HepG2 (cell line): ENCODE results near the gene PSMC2. TPM values are rescaled to one million over a fixed set of nuclear protein-coding genes. Genes with fewer than 3 reads are reported as not detected.

Source experiments
- ATAC-seq: fragments of 200-7000 bp; cut with Tn5 transposase; 3 replicates; pipeline ENCODE4 v1.9.1; 2020; ENCODE audit warnings: mild to moderate bottlenecking, moderate library complexity
- BruUV-seq: library from RNA; stranded (reverse); fragments of 400-500 nt; replicated peaks from 2 replicates; lab custom pipeline; 2021; lab: Mats Ljungman, UMichigan
- CTCF ChIA-PET: fragments of 300-600 bp; formaldehyde crosslinking; extraction: SDS; loops from one replicate; lab custom pipeline; 2021; ENCODE audit warnings: low total read pairs, inconsistent platforms, low intra/inter-chr PET ratio; lab: Yijun Ruan, JAX
- POLR2A ChIA-PET: fragments of 350-600 bp; sonication (Branson Sonifier 250); formaldehyde crosslinking; loops from one replicate; lab custom pipeline; 2020; ENCODE audit warnings: antibody characterized with exemption, inconsistent platforms; lab: Yijun Ruan, JAX
- DNase-seq: peaks from one replicate; pipeline ENCODE4 v3.0.0-alpha.2; 2015; ENCODE audit warnings: low spot score
- FAIRE-seq: peaks from 3 replicates; lab custom pipeline; 2011; peaks lifted over from hg19 to GRCh38; lab: Jason Lieb, UNC
- H2AFZ ChIP-seq: one replicate; pipeline ENCODE4 v1.6.1; 2011; ENCODE audit warnings: low read length, inconsistent platforms
- H3K27ac ChIP-seq: fragments of 300-600 bp; 3 replicates; pipeline ENCODE4 v1.8.0; 2011; ENCODE audit warnings: mixed run types, mild to moderate bottlenecking, mixed read lengths, low read length, inconsistent platforms; ENCODE audit not compliant: insufficient read depth; ENCODE audit errors: extremely low read length
- H3K27me3 ChIP-seq, 2 experiments: fragments of 200-600 bp in 1 of 2; 2 replicates in 1 of 2; 3 replicates in 1 of 2; pipeline versions ENCODE4 v1.6.0 to v1.8.0; 2011; ENCODE audit warnings: low read length in 2 of 2, mild to moderate bottlenecking in 2 of 2, moderate library complexity in 2 of 2, inconsistent platforms in 1 of 2; ENCODE audit not compliant: insufficient read depth in 2 of 2, control insufficient read depth in 1 of 2
- H3K36me3 ChIP-seq, 2 experiments: fragments of 200-600 bp in 1 of 2; replicated peaks in 1 of 2; 2 replicates in 1 of 2; 3 replicates in 1 of 2; pipeline versions ENCODE4 v1.5.1 to v1.8.0; 2011; ENCODE audit warnings: low read length in 2 of 2, inconsistent platforms in 1 of 2; ENCODE audit not compliant: insufficient read depth in 2 of 2, control insufficient read depth in 1 of 2
- H3K4me1 ChIP-seq: 2 replicates; pipeline ENCODE4 v1.5.1; 2012; ENCODE audit warnings: low read length, inconsistent platforms; ENCODE audit not compliant: insufficient read depth
- H3K4me2 ChIP-seq: 2 replicates; pipeline ENCODE4 v1.6.0; 2011; ENCODE audit warnings: low read depth, low read length, inconsistent platforms
- H3K4me3 ChIP-seq, 3 experiments: fragments of 200-600 bp in 1 of 3; sonication (generic), shearing (Covaris generic) in 1 of 3; replicated peaks in 1 of 3; 2 replicates each; pipeline ENCODE4 v1.5.1; 2011 to 2016; ENCODE audit warnings: low read length in 3 of 3, inconsistent platforms in 2 of 3, low read depth in 2 of 3, mild to moderate bottlenecking in 2 of 3, control low read depth in 1 of 3, mixed read lengths in 1 of 3; ENCODE audit not compliant: insufficient read depth in 1 of 3
- H3K79me2 ChIP-seq: one replicate; pipeline ENCODE4 v1.6.1; 2011; ENCODE audit warnings: low read length, inconsistent platforms; ENCODE audit not compliant: insufficient read depth
- H3K9ac ChIP-seq: 2 replicates; pipeline ENCODE4 v1.6.0; 2011; ENCODE audit warnings: mild to moderate bottlenecking, low read depth, low read length, inconsistent platforms; ENCODE audit not compliant: insufficient read depth
- H3K9me3 ChIP-seq: 2 replicates; pipeline ENCODE4 v1.5.1; 2012; ENCODE audit warnings: mild to moderate bottlenecking, low read length
- H4K20me1 ChIP-seq: 2 replicates; pipeline ENCODE4 v1.6.0; 2011; ENCODE audit warnings: inconsistent platforms, mild to moderate bottlenecking, low read length, moderate library complexity; ENCODE audit not compliant: insufficient read depth
- CEBPB ChIP-seq: IDR thresholded peaks from 2 replicates; pipeline ENCODE4 v1.6.1; 2011; ENCODE audit warnings: low read depth, low read length, improper control_type of control experiment, borderline replicate concordance
- FOXC1 ChIP-seq: sonication (generic); formaldehyde crosslinking; IDR thresholded peaks from 2 replicates; pipeline ENCODE4 v1.8.0; 2022; ENCODE audit warnings: mild to moderate bottlenecking, missing genetic modification reagents, borderline replicate concordance
- GABPB1 ChIP-seq: IDR thresholded peaks from 2 replicates; pipeline ENCODE4 v1.6.1; 2016; ENCODE audit warnings: mild to moderate bottlenecking, missing genetic modification reagents, moderate library complexity, missing compliant biosample characterization
- HOXA7 ChIP-seq: sonication (generic); formaldehyde crosslinking; IDR thresholded peaks from 2 replicates; pipeline ENCODE4 v1.8.1; 2022; ENCODE audit warnings: mild to moderate bottlenecking, missing genetic modification reagents, moderate library complexity
- IRF1 ChIP-seq: sonication (generic); formaldehyde crosslinking; IDR thresholded peaks from 2 replicates; pipeline ENCODE4 v1.4.0; 2020; ENCODE audit warnings: low read depth, mild to moderate bottlenecking, missing genetic modification reagents
- KDM4B ChIP-seq: sonication (generic); formaldehyde crosslinking; IDR thresholded peaks from 2 replicates; pipeline ENCODE4 v1.4.0; 2020; ENCODE audit warnings: missing genetic modification reagents
- MAFK ChIP-seq, 2 experiments: IDR thresholded peaks in 1 of 2; conservative IDR thresholded peaks in 1 of 2; 2 replicates each; pipeline ENCODE4 v1.6.1; 2011; ENCODE audit warnings: improper control_type of control experiment in 2 of 2, low read length in 2 of 2
- PHB2 ChIP-seq: fragments of 450-650 bp; IDR thresholded peaks from 2 replicates; pipeline ENCODE4 v1.6.1; 2018; ENCODE audit not compliant: partially characterized antibody
- RBM39 ChIP-seq: fragments of 200-400 bp; formaldehyde crosslinking; IDR thresholded peaks from one replicate; pipeline ENCODE4 v1.6.1; 2018; ENCODE audit warnings: antibody characterized with exemption, mild to moderate bottlenecking, low read depth, low read length; ENCODE audit not compliant: poor library complexity, severe bottlenecking
- SP140L ChIP-seq: sonication (generic); formaldehyde crosslinking; IDR thresholded peaks from 2 replicates; pipeline ENCODE4 v1.4.0; 2020; ENCODE audit warnings: missing genetic modification reagents, borderline replicate concordance
- TCF12 ChIP-seq, 2 experiments: fragments of 450-650 bp in 1 of 2; sonication (generic) in 1 of 2; formaldehyde crosslinking in 1 of 2; IDR thresholded peaks; 2 replicates each; pipeline versions ENCODE4 v1.6.1 to v1.8.0; 2017 to 2022; ENCODE audit warnings: antibody characterized with exemption in 1 of 2, mild to moderate bottlenecking in 1 of 2, missing genetic modification reagents in 1 of 2, moderate library complexity in 1 of 2
- TP53 ChIP-seq: sonication (generic); formaldehyde crosslinking; conservative IDR thresholded peaks from 2 replicates; pipeline ENCODE4 v1.4.0; 2020; ENCODE audit warnings: missing genetic modification reagents
- ZKSCAN8 ChIP-seq: IDR thresholded peaks from 2 replicates; pipeline ENCODE4 v1.6.1; 2016; ENCODE audit warnings: borderline replicate concordance, missing genetic modification reagents, missing compliant biosample characterization
- ZMAT3 ChIP-seq: sonication (generic); formaldehyde crosslinking; conservative IDR thresholded peaks from 2 replicates; pipeline ENCODE4 v1.7.0; 2021; ENCODE audit warnings: missing genetic modification reagents
- ZNF746 ChIP-seq: sonication (generic); formaldehyde crosslinking; IDR thresholded peaks from 2 replicates; pipeline ENCODE4 v1.8.0; 2022; ENCODE audit warnings: mild to moderate bottlenecking, missing genetic modification reagents
- WGBS: methylation state at CpG from one replicate; pipeline ENCODE4 v1.1.6; 2017; ENCODE audit warnings: low lambda C conversion rate; 5-methylcytosine and 5-hydroxymethylcytosine counted together
- in situ Hi-C: cut with HindIII; loops from 2 replicates; pipeline ENCODE4 v1.10.0; 2017; ENCODE audit warnings: low pct_unique_long_range_greater_than_20kb; ENCODE audit not compliant: extremely low pct_ligation_motif_present
- intact Hi-C: fragments of 100-400 bp; cut with micrococcal nuclease; formaldehyde crosslinking; loops from one replicate; pipeline ENCODE4 v1.10.0; 2022; ENCODE audit not compliant: unreplicated experiment
- polyA plus RNA-seq, 8 experiments: library from polyadenylated mRNA; depleted of rRNA in 3 of 8; stranded (reverse) in 7 of 8; unstranded in 1 of 8; fragments of >200 nt; fragmentation: Illumina TruSeq in 4 of 8; extraction: Trizol in 4 of 8; gene quantifications; 2 replicates each; pipeline versions ENCODE4 v1.2.1 to v1.2.3, GENCODE V29; 2011 to 2016; ENCODE audit warnings: low read depth in 4 of 8, missing spikeins in 1 of 8, mixed read lengths in 1 of 8; ENCODE audit not compliant: insufficient read depth in 1 of 8
- total RNA-seq, 5 experiments: library from RNA; depleted of rRNA; stranded (reverse); fragments of >200 nt; fragmentation: Illumina TruSeq; extraction: Trizol; gene quantifications; 2 replicates each; pipeline ENCODE4 v1.2.3, GENCODE V29; 2016; ENCODE audit warnings: low read depth in 1 of 5
- TF ChIP-seq, protein P1 (sequence below): sonication (generic); formaldehyde crosslinking; IDR thresholded peaks from 2 replicates; pipeline ENCODE4 v1.8.1; 2023; ENCODE audit warnings: missing genetic modification reagents, mild to moderate bottlenecking, borderline replicate concordance
- TF ChIP-seq, protein P2 (sequence below): fragments of 450-650 bp; IDR thresholded peaks from 2 replicates; pipeline ENCODE4 v1.6.1; 2016

Gene PSMC2
- total and polyA plus RNA-seq, 2 of the 13 experiments (the other 11 are each of a cell fraction or from before 2014, with no cell fraction given) = 89.9 to 181 TPM

DNA sequence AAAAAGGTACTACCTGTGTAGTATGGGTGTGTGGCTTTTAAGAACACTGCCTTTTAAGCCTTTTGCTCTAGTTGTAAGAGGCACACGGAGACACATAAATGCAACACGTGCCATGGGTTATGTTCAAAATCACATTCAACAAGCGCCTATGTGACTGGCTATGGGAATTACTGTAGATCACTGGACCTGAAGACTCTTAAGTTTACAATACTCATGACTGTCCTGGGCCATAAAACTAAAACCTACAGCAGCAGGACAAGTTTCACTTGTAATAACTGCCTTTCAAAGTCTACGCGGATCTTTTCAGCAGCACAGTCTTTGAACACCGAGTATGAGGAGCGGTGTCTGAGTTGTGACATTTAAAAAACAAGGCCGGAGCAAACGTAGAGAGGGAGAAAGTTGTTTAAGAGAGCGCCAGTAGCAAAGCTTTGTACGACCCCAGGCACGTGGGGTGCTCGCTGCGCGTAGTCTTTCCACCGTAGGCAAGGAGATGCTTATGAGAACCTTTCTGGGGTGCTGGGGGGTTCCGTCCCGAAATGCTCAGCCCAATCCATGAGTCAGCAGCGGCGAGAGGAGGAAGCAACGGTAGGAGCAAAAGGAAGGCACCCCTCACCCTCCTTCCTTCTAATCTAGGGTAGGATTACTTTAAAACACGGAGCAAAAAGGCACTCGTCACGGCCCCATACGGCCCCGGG is 3.5 kb upstream of the PSMC2 start (continued):
- TF ChIP-seq, protein P1, sequence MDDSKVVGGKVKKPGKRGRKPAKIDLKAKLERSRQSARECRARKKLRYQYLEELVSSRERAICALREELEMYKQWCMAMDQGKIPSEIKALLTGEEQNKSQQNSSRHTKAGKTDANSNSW (CRISPR knock-in tag) = 0 out of 2 replicates have a peak, but pooled peaks have one; percentile 10
- no peak for TF ChIP-seq ZNF746 (CRISPR knock-in tag)
- TF ChIP-seq, all 625 proteins: peak for 9

DNA sequence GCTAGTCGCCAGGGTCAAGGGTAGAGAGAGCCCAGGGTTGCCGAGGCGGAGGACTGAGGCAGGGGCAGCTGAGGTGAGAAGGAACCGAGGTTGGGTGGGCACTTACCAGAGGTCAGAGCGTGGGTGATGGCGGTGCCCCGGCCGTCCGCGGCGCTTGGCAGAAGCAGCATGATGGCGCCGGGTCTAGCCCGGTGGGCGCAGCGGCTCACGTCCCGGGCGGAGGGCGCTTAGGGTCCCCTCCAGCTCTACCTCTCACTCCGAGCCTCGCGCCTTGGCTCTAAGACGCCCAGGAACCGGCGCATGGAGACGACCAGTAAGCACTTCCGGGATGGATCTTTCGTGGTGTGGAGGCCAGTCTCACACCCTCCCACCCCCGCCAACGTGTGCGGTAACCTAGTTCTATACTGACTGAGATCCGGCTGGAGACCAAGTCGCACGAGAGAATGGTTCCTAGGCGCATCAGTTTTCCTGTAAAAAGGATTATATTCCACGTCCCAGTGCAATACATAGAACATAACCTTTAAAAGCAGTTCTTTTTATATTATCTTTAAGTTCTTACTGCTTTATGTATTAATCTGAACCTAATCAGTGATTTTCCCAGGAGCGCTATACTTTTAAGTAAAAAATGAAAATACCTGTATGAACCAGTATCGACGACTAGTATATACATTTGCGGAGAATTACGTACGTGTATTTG is 2.8 kb upstream of the PSMC2 start, which contains the start of gene DNAJC2:
DNAJC2 (minus strand) TSS at position 315 of the 697 bp plus-strand sequence; CDS start at position 170, 145 bp downstream.
- CTCF ChIA-PET = no interaction called here
- 9% methylated on average over 23 of the region's 43 CpGs for WGBS
- no peaks in the 10 kb centered on the region for H3K9me3 ChIP-seq
- BruUV-seq = no TSS peak
- FAIRE-seq (peak; percentile 72), DNase-seq (peak; percentile 87), ATAC-seq (peak; percentile 92)
- in situ Hi-C loops (loop anchor here (10.0 kb wide), 1 partner anchor 60 kb away; no protein-coding TSS in a partner anchor), intact Hi-C loops (loop anchor here (2.0 to 5.0 kb wide), 3 partner anchors 43 to 62 kb away; partner anchors contain the start of gene PMPCB)
- peaks cover 48% of the 10 kb centered on the region for H3K4me1 ChIP-seq
- POLR2A ChIA-PET = interaction anchor here (1.5 kb wide), 1 partner anchor 61 kb away, joined by 6 read pairs; no protein-coding TSS in a partner anchor
- H3K27me3 ChIP-seq = no peaks in the 10 kb centered on the region; a peak in 1 of 5 replicates
- H3K27ac ChIP-seq = peak within 1 kb of the TSS; percentile 82
- peaks cover 7% of the 10 kb centered on the region; the same call in 1 of the 2 replicates for H4K20me1 ChIP-seq
- H3K9ac ChIP-seq = peak within 1 kb of the TSS; percentile 92
- peak within 1 kb of the TSS; percentile 100 for H2AFZ ChIP-seq
- H3K79me2 ChIP-seq = peaks cover 67% of the 10 kb centered on the region
- peaks cover 2 to 22% of the 10 kb centered on the region in 2 experiments; a peak in 4 of 5 replicates for H3K36me3 ChIP-seq
- peak within 1 kb of the TSS; percentile 85 for H3K4me2 ChIP-seq
- peak within 1 kb of the TSS; percentile 75 to 92 (median 86) for H3K4me3 ChIP-seq
- no peak for TF ChIP-seq CEBPB
- peak; percentile 87 for TF ChIP-seq KDM4B (CRISPR knock-in tag)
- TF ChIP-seq RBM39 = peak; percentile 92
- no peak; the same call in 1 of the 2 replicates for TF ChIP-seq TP53 (CRISPR knock-in tag)
- no peak for TF ChIP-seq IRF1 (CRISPR knock-in tag)
- peak; percentile 97 for TF ChIP-seq GABPB1
- TF ChIP-seq FOXC1 (CRISPR knock-in tag) = peak; percentile 88; the same call in 1 of the 2 replicates
- no peak for TF ChIP-seq TCF12 (IDR thresholded peaks at IDR 0.05)
- no peak for TF ChIP-seq TCF12 (CRISPR knock-in tag; IDR thresholded peaks at IDR 0.05)
- peak; percentile 70; the same call in 1 of the 2 replicates for TF ChIP-seq SP140L (CRISPR knock-in tag)
- no peak for TF ChIP-seq ZMAT3
- peak; percentile 40; the same call in 1 of the 2 replicates for TF ChIP-seq ZKSCAN8
- no peak for TF ChIP-seq PHB2
- TF ChIP-seq MAFK (conservative IDR thresholded peaks at IDR 0.05 in 1 of 2, IDR thresholded peaks at IDR 0.05 in 1 of 2; ENCODE audit: low read length in 2 of 2) = peak in 1 of 2 experiments; percentile 30; a peak in 1 of 4 replicates
- TF ChIP-seq HOXA7 (CRISPR knock-in tag) = no peak
- TF ChIP-seq, protein P2, sequence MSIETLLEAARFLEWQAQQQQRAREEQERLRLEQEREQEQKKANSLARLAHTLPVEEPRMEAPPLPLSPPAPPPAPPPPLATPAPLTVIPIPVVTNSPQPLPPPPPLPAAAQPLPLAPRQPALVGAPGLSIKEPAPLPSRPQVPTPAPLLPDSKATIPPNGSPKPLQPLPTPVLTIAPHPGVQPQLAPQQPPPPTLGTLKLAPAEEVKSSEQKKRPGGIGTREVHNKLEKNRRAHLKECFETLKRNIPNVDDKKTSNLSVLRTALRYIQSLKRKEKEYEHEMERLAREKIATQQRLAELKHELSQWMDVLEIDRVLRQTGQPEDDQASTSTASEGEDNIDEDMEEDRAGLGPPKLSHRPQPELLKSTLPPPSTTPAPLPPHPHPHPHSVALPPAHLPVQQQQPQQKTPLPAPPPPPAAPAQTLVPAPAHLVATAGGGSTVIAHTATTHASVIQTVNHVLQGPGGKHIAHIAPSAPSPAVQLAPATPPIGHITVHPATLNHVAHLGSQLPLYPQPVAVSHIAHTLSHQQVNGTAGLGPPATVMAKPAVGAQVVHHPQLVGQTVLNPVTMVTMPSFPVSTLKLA = peak; percentile 50
